SW 1271 (cell line): ENCODE results near the gene CFD.

Experiments
- DNase-seq, 2 experiments: peaks; one replicate each; lab custom pipeline; 2025; lab: John Stamatoyannopoulos, UW

Gene CFD

DNA sequence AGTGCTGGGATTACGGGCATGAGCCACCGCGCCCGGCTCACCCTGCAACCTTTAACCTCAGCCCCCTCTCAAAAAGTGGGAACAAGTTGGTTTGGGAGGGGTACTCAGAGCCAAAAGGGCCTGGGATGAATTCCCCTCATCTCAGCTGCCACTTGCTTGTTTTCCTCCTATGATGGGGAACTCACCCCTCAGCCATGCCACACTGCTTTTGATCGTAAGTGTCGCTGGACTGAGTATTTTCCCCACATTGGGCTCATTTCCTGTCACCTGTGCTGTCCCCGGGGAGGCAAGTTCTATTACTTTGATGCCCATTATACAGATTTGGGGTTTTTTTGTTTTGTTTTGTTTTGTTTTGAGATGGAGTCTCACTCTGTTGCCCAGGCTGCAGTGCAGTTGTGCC is 47.0 kb downstream of the CFD start:
- no peak for DNase-seq

DNA sequence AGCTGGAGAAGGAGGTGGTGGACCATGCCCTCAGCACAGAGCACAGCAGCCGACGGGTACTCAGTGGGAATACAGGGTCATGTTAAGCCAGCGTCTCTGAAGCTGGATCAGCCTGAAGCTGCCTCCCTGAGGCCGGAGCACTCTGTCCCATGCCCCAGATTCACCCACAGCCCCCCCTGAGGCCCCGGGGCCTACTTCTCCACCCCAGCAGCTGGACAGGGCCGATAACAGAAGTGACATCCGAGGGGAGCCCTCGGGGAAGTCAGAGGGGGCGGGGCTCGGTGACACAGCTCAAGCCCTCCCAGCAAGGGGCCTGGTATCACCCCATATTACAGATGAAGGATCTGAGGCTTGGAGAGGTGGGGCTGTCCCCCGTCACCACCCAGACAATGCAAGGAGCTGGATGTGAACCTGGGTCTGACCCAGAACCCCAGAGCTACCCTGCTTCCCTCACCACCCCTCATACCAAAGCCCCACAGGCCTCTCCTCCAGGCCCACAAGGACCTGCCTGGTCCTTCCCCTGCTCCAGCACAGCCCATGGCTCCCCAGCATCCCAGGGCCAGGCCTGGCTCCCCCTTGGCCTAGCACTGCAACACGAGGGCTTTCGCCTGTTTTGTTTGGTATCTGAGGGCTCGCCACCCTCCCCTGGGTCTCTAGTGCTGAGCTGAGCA is 47.9 kb downstream of the CFD start:
- DNase-seq = no peak

DNA sequence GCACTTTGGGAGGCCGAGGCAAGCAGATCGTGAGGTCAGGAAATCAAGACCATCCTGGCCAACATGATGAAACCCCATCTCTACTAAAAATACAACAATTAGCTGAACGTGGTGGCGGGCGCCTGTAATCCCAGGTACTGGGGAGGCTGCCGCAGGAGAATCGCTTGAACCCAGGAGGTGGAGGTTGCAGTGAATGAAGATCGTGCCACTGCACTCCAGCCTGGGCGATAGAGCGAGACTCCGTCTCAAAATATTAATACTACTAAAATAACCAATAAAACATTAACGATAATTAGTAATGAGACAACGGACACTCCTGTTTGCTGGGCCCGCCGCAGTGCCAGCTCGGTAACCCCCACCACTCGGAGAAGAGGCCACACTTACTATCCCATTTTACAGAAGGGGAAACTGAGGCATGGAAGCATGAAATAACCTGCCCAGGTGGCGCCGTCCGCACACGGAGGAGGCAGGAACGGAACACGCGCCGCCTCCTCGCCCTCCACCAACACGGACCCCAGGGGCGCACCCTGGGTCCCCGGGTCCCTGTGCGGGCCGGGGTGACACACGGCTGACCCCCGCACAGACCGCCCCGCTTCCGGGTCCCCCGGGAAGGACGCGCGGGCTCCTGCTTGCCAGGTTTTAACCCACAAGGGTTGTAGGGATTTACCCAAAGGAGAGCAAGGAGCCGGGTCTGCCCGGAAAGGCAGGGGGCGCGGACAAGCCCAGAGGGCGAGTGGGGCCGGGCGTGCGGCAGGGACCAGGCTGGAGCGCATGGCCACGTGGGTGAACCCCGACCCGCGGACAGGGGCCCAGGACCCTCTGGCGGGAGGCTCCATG is 52.0 kb downstream of the CFD start:
- DNase-seq = no peak

DNA sequence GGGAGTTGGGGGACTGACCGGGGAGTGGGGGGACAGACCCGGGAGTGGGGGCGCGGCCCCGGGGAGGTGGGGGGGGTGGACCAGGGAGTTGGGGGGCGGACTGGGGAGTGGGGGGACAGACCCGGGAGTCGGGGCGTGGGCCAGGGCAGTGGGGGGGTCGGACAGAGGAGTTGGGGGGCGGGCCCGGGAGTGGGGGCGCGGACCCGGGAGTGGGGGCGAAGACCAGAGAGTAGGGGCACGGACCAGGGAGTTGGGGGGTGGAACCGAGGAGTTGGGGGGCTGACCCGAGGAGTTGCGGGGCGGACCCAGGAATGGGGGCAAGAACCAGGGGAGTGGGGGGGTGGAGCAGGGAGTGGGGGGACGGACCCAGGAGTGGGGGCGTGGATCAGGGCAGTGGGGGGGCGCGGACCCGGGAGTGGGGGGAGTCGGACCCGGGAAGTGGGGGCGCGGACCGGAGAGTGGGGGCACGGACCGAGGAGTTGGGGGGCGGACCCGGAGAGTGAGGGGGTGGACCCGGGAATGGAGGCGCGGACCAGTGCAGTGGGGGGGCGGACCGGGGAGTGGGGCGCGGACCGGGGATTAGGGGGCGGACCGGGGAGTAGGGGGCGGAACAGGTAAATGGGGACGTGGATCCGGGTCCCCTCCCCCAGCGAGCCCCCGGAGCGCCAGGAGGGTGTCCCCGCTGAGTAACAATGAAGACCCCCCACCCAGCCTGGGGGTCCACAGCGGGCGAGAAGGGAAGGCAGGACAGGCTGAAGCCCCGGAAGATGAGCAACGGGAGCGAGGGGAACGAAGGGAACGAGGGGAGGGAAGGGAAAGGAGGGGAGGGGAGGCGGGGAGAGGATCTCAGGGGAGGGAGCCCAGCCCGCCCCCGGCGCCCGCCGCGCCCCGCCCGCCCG is 53.0 kb downstream of the CFD start:
- DNase-seq = no peak
